H1 (cell line): ENCODE data around the gene ELAVL1.
A peak's percentile ranks its signal among the peaks of the same experiment; 100 is the strongest.

Source experiments
- CEBPB ChIP-seq: IDR thresholded peaks from 2 replicates; pipeline ENCODE4 v1.6.1; 2012; ENCODE audit warnings: low read depth, low read length
- CHD1 ChIP-seq: IDR thresholded peaks from 2 replicates; pipeline ENCODE4 v1.6.1; 2012; ENCODE audit warnings: low read depth, low read length, improper control_type of control experiment
- CHD2 ChIP-seq: IDR thresholded peaks from 2 replicates; pipeline ENCODE4 v1.6.1; 2012; ENCODE audit warnings: low read length, improper control_type of control experiment
- EGR1 ChIP-seq: IDR thresholded peaks from 2 replicates; pipeline ENCODE4 v1.6.1; 2011; ENCODE audit warnings: low read depth, low read length, borderline replicate concordance
- EZH2 ChIP-seq: fragments of 200-600 bp; sonication (generic); IDR thresholded peaks from 2 replicates; pipeline ENCODE4 v1.7.1; 2012; ENCODE audit warnings: low read depth, mild to moderate bottlenecking, moderate library complexity, low read length, inconsistent platforms; ENCODE audit not compliant: severe bottlenecking
- HDAC2 ChIP-seq, 2 experiments: fragments of 300-600 bp in 1 of 2; sonication (generic) in 1 of 2; IDR thresholded peaks; 2 replicates each; pipeline ENCODE4 v1.6.1; 2011 to 2012; ENCODE audit warnings: low read depth in 2 of 2, low read length in 2 of 2, mild to moderate bottlenecking in 2 of 2, moderate library complexity in 2 of 2, borderline replicate concordance in 1 of 2, inconsistent platforms in 1 of 2
- JUN ChIP-seq: IDR thresholded peaks from 2 replicates; pipeline ENCODE4 v1.6.1; 2011; ENCODE audit warnings: low read depth, mild to moderate bottlenecking, improper control_type of control experiment, low read length
- MAFK ChIP-seq: IDR thresholded peaks from 2 replicates; pipeline ENCODE4 v1.6.1; 2012; ENCODE audit warnings: low read depth, mild to moderate bottlenecking, improper control_type of control experiment, low read length
- POLR2A ChIP-seq, 2 experiments: IDR thresholded peaks; 1 replicate in 1 of 2; 2 replicates in 1 of 2; pipeline ENCODE4 v1.6.1; 2011; ENCODE audit warnings: low read depth in 2 of 2, low read length in 2 of 2, mild to moderate bottlenecking in 2 of 2; ENCODE audit errors: control extremely low read depth in 1 of 2
- TF ChIP-seq, protein P1 (sequence below), 3 experiments: IDR thresholded peaks; 1 replicate in 2 of 3; 2 replicates in 1 of 3; pipeline versions ENCODE4 v1.5.1 to v1.6.1; 2011; ENCODE audit warnings: low read length in 3 of 3, mild to moderate bottlenecking in 3 of 3, inconsistent platforms in 2 of 3, low read depth in 1 of 3, moderate library complexity in 1 of 3; ENCODE audit not compliant: insufficient read depth in 1 of 3; ENCODE audit errors: control extremely low read depth in 1 of 3

DNA sequence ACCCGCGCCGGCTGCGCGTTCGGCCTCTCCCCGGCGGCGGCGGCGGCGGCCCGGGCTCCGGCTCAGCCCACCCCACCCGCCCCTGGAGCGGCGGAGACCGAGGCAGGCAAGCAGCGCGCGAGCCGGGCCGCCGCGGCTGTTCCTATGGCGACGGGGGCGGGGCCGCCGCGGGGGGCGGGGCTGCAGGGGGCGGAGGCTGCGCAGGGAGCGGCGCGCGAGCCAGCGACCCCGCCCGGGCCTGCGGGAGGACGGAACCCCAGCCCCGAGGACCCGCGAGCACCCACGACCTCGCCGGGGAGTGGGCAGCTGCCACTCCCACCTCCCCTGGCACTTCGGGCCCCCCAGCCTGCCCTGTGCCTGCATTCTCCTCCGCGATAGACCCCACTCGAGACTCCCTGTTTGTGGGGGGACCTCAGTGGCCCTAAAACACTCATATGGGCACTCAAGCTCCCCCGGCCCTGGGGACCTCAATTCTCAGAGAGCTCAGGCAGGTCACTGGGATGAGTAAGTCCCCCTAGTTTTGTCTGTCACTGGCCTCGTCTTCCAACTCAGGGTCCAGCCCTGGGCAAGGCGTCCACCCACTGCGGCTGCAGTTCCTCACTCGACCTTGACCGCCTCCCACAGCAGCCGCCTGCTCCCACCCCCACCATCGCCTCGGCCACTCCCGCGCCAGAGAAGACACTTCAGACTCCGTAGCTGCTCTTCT is 79.3 kb downstream of the ELAVL1 start, which contains the start of gene CTXN1:
- TF ChIP-seq, protein P1, sequence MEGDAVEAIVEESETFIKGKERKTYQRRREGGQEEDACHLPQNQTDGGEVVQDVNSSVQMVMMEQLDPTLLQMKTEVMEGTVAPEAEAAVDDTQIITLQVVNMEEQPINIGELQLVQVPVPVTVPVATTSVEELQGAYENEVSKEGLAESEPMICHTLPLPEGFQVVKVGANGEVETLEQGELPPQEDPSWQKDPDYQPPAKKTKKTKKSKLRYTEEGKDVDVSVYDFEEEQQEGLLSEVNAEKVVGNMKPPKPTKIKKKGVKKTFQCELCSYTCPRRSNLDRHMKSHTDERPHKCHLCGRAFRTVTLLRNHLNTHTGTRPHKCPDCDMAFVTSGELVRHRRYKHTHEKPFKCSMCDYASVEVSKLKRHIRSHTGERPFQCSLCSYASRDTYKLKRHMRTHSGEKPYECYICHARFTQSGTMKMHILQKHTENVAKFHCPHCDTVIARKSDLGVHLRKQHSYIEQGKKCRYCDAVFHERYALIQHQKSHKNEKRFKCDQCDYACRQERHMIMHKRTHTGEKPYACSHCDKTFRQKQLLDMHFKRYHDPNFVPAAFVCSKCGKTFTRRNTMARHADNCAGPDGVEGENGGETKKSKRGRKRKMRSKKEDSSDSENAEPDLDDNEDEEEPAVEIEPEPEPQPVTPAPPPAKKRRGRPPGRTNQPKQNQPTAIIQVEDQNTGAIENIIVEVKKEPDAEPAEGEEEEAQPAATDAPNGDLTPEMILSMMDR (IDR thresholded peaks at IDR 0.05; ENCODE audit: control extremely low read depth in 1 of 3, insufficient read depth in 1 of 3, low read depth in 1 of 3, low read length in 3 of 3), result no peak
- TF ChIP-seq POLR2A (IDR thresholded peaks at IDR 0.05; ENCODE audit: control extremely low read depth in 1 of 2, low read depth in 2 of 2, low read length in 2 of 2) (peak in 1 of 2 experiments; percentile 34; a peak in 1 of 3 replicates), HDAC2 (IDR thresholded peaks at IDR 0.05; ENCODE audit: borderline replicate concordance in 1 of 2, low read depth in 2 of 2, low read length in 2 of 2) (no peak), JUN (no peak), CHD1 (no peak), EZH2 (no peak), EGR1 (no peak), MAFK (no peak), CHD2 (no peak), CEBPB (no peak)
